ENCODE measurements around the gene KLF16.
A peak's percentile ranks its signal among the peaks of the same experiment; 100 is the strongest.

KLF16 gene

GRCh38 chr19:1843116-1843515 lies 20.3 kb downstream of the KLF16 start:
- no peak for DNase-seq (ENCODE audit: low read depth, low spot score)

GRCh38 chr19:1841209-1841924 lies 22.0 kb downstream of the KLF16 start:
- no peak for DNase-seq (ENCODE audit: low read depth, low spot score)

GRCh38 chr19:1840541-1841115 lies 22.8 kb downstream of the KLF16 start:
- DNase-seq (ENCODE audit: low read depth, low spot score), result no peak

GRCh38 chr19:1839658-1840540 lies 23.5 kb downstream of the KLF16 start:
- no peak for DNase-seq (ENCODE audit: low read depth, low spot score)

GRCh38 chr19:1837625-1838105 lies 25.7 kb downstream of the KLF16 start:
- no peak for DNase-seq (ENCODE audit: low read depth, low spot score)

- no peak for DNase-seq (ENCODE audit: low read depth, low spot score)
Observed at GRCh38 chr19:1837222-1837565, 26.2 kb downstream of the KLF16 start.

- no peak for DNase-seq (ENCODE audit: low read depth, low spot score)
Observed at GRCh38 chr19:1836458-1837221, 26.7 kb downstream of the KLF16 start.

- no peak for DNase-seq (ENCODE audit: low read depth, low spot score)
Observed at GRCh38 chr19:1833540-1833939, 29.8 kb downstream of the KLF16 start.

GRCh38 chr19:1832046-1832663 lies 31.2 kb downstream of the KLF16 start:
- no peak for DNase-seq (ENCODE audit: low read depth, low spot score)

- no peak for DNase-seq (ENCODE audit: low read depth, low spot score)
Observed at GRCh38 chr19:1830978-1831377, 32.4 kb downstream of the KLF16 start.

GRCh38 chr19:1830568-1830967 lies 32.8 kb downstream of the KLF16 start:
- DNase-seq (ENCODE audit: low read depth, low spot score), result no peak

GRCh38 chr19:1829958-1830357 lies 33.4 kb downstream of the KLF16 start:
- DNase-seq (ENCODE audit: low read depth, low spot score), result no peak

GRCh38 chr19:1828279-1829238 lies 34.8 kb downstream of the KLF16 start:
- DNase-seq (ENCODE audit: low read depth, low spot score), result no peak

- DNase-seq (ENCODE audit: low read depth, low spot score), result no peak
Observed at GRCh38 chr19:1827566-1828278, 35.7 kb downstream of the KLF16 start.

- DNase-seq (ENCODE audit: low read depth, low spot score), result no peak
Observed at GRCh38 chr19:1826557-1827521, 36.5 kb downstream of the KLF16 start.

GRCh38 chr19:1825909-1826556 lies 37.3 kb downstream of the KLF16 start:
- peak; percentile 33 for DNase-seq (ENCODE audit: low read depth, low spot score)

- no peak for DNase-seq (ENCODE audit: low read depth, low spot score)
Observed at GRCh38 chr19:1824252-1824622, 39.1 kb downstream of the KLF16 start.

Data from brain pericyte (primary cell).